Heart right ventricle (tissue), 16 donors: ENCODE results near the gene PHGDH. TPM values are rescaled to one million over a fixed set of nuclear protein-coding genes. Genes with fewer than 3 reads are reported as not detected.

Source experiments
- ATAC-seq, 8 donors: fragments of 200-7000 bp; cut with Tn5 transposase; one replicate each; pipeline ENCODE4 v1.9.1; 2020; ENCODE audit warnings: mild to moderate bottlenecking in 8 of 8, moderate library complexity in 8 of 8, moderate number of reproducible peaks in 1 of 8
- DNase-seq, 2 donors: peaks; one replicate each; pipeline ENCODE4 v3.0.0-alpha.2; 2020
- H3K27ac ChIP-seq, 10 donors: fragments of 200-600 bp; sonication (generic) in 2 of 10; one replicate each; pipeline versions ENCODE4 v1.5.0 to v1.8.0; 2020 to 2022; ENCODE audit warnings: mild to moderate bottlenecking in 3 of 10
- H3K27me3 ChIP-seq, 7 donors: fragments of 200-600 bp; one replicate each; pipeline ENCODE4 v1.8.0; 2021 to 2022; ENCODE audit warnings: mild to moderate bottlenecking in 2 of 7
- H3K36me3 ChIP-seq, 9 donors: fragments of 200-600 bp; sonication (generic) in 1 of 9; one replicate each; pipeline versions ENCODE4 v1.5.0 to v1.8.0; 2020 to 2022; ENCODE audit warnings: mild to moderate bottlenecking in 2 of 9
- H3K4me1 ChIP-seq, 9 donors: fragments of 200-600 bp; sonication (generic) in 1 of 9; one replicate each; pipeline versions ENCODE4 v1.5.0 to v1.8.0; 2020 to 2022; ENCODE audit warnings: mild to moderate bottlenecking in 4 of 9
- H3K4me3 ChIP-seq, 10 donors: fragments of 200-600 bp; sonication (generic) in 2 of 10; one replicate each; pipeline versions ENCODE4 v1.5.0 to v1.8.0; 2020 to 2022; ENCODE audit warnings: mild to moderate bottlenecking in 7 of 10, moderate library complexity in 2 of 10
- H3K9me3 ChIP-seq, 11 donors: fragments of 200-600 bp in 10 of 11; sonication (generic) in 2 of 11; one replicate each; pipeline versions ENCODE4 v1.5.0 to v1.8.0; 2013 to 2022; ENCODE audit warnings: mild to moderate bottlenecking in 2 of 11, control low read depth in 1 of 11, moderate library complexity in 1 of 11
- WGBS, 2 donors: extraction: QIAGEN DNeasy Blood & Tissue Kit; methylation state at CpG; one replicate each; pipeline ENCODE4 v1.1.7; 2013; ENCODE audit warnings: inconsistent platforms in 1 of 2; 5-methylcytosine and 5-hydroxymethylcytosine counted together
- intact Hi-C, 10 donors: fragments of 100-400 bp; cut with DNase I; formaldehyde crosslinking; loops; one replicate each; pipeline versions ENCODE4 v1.11.1 to v1.14.2; 2022
- polyA plus RNA-seq, 2 donors: library from polyadenylated mRNA; stranded (reverse); fragments of 200-250 nt; gene quantifications; one replicate each; pipeline ENCODE4 v1.2.3, GENCODE V29; 2013
- total RNA-seq, 10 donors: library from RNA; stranded (reverse); fragmentation: NEBNext Ultra II Directional in 3 of 10; extraction: Animal tissue kit (Norgen Biotek cat#: 25700) in 3 of 10; gene quantifications; one replicate each; pipeline versions ENCODE4 v1.2.1 to v1.2.4, GENCODE V29; 2021 to 2023
- TF ChIP-seq, protein P1 (sequence below), 9 donors: fragments of 200-600 bp; sonication (generic) in 2 of 9; IDR thresholded peaks; one replicate each; pipeline versions ENCODE4 v1.5.0 to v1.8.0; 2021 to 2022; ENCODE audit warnings: antibody characterized with exemption in 9 of 9, mild to moderate bottlenecking in 5 of 9, moderate library complexity in 1 of 9
- donor health status: Arrhythmogenic right ventricular cardiomyopathy.
- donor health status: ischemic (EF 13 %, LVEDD 7.1; RV severe dilation, severe dysfunction).
- donor health status: healthy with polysubstance abuse.
- donor health status: DM: no; HTN: yes; CAD: no.
- donor health status: DM: no; HTN: no; CAD: no.
- donor health status: ischemic (EF 25% LVEDD 6.9; RV normal size, moderate dysfunction).
- donor health status: ischemic (EF 25% LVEDD 5.7; RV mildly dilated, moderate dysfunction).
- donor health status: healthy.
- donor health status: DM: yes; HTN: yes; CAD: no.
- donor health status: Ischemic cardiomyopathy.
- donor health status: ischemic (EF 35%, LVEDD 5.7; RV mildly dilated, moderate dysfunction).
- donor health status: nonischemic (EF 11% LVEDD 7.7; RV severe dilation, severe dysfunction).
- donor health status: DM: yes; HTN: yes; CAD: no.
- donor health status: PGD.
- donor health status: ischemic (EF 29% LVEDD 5.4; RV normal size, mild dysfunction).
- donor health status: nonischemic (EF 23%, LVEDD 6.1; RV moderate dilation, normal function).

The PHGDH gene
- total and polyA plus RNA-seq, 12 donors, result 3.8 to 23.4 (median 5.0) TPM

DNA sequence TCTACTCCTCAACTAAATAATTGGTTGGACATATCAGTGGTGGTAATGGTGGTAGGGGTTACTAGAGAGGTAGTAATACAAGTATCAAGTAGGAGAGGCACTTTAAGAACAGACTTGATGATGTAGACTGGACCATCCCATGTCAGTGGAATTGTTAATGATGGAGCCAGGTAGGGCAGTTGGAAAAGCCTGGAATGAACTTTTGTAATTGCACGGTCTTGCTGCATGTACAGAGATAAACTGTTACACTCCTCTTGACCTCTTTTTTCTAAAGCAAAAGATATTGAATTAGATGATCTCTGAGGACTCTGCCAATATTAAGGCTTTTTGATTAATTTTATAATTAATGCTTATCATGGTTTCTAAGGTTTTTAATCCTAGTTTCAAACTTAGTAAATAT is 51.2 kb downstream of the PHGDH start:
- Histone ChIP-seq H3K36me3 (no peaks in the 10 kb centered on the region), H3K27ac (no peak overlapping the region), H3K27me3 (no peaks in the 10 kb centered on the region), H3K4me3 (no peak overlapping the region), H3K9me3 (peaks cover 0 to 12% (median 0%) of the 10 kb centered on the region in 11 donors), H3K4me1 (peaks cover 0 to 11% (median 4%) of the 10 kb centered on the region in 9 donors)
- WGBS, 2 donors, result 63 to 70% methylated on average over 1 of the region's 1 CpG
- intact Hi-C loops, result no loop called here
- DNase-seq (no peak), ATAC-seq (no peak)
- TF ChIP-seq, protein P1, sequence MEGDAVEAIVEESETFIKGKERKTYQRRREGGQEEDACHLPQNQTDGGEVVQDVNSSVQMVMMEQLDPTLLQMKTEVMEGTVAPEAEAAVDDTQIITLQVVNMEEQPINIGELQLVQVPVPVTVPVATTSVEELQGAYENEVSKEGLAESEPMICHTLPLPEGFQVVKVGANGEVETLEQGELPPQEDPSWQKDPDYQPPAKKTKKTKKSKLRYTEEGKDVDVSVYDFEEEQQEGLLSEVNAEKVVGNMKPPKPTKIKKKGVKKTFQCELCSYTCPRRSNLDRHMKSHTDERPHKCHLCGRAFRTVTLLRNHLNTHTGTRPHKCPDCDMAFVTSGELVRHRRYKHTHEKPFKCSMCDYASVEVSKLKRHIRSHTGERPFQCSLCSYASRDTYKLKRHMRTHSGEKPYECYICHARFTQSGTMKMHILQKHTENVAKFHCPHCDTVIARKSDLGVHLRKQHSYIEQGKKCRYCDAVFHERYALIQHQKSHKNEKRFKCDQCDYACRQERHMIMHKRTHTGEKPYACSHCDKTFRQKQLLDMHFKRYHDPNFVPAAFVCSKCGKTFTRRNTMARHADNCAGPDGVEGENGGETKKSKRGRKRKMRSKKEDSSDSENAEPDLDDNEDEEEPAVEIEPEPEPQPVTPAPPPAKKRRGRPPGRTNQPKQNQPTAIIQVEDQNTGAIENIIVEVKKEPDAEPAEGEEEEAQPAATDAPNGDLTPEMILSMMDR (IDR thresholded peaks at IDR 0.05), result no peak

DNA sequence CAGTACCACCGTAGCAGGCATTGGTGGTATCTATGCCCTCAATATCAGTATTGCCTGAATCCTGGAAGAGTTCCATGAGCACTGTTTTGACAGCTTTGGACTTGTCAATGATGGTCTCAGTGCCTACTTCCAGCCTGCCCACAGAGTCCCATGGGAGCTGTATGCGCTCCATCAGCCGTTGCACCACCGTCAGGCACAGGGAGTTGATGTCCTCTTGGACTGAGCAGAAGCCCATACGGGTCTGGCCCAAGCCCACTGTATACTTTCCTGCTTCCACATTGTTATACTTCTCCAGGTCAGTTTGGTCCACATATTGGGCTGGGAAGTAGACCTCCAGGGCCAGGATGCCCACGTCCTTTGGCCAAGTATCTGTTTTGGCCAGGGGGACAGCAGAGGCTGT is 52.5 kb downstream of the PHGDH start:
- Histone ChIP-seq H3K36me3 (no peaks in the 10 kb centered on the region), H3K27ac (no peak overlapping the region), H3K4me1 (peaks cover 0 to 17% (median 7%) of the 10 kb centered on the region in 9 donors), H3K9me3 (peaks cover 0 to 12% (median 0%) of the 10 kb centered on the region in 11 donors), H3K27me3 (no peaks in the 10 kb centered on the region), H3K4me3 (no peak overlapping the region)
- WGBS, 2 donors, result 72 to 76% methylated on average over 6 of the region's 6 CpGs
- intact Hi-C loops, result no loop called here
- DNase-seq, result no peak
- no peak for ATAC-seq
- TF ChIP-seq, protein P1 (IDR thresholded peaks at IDR 0.05), result no peak

DNA sequence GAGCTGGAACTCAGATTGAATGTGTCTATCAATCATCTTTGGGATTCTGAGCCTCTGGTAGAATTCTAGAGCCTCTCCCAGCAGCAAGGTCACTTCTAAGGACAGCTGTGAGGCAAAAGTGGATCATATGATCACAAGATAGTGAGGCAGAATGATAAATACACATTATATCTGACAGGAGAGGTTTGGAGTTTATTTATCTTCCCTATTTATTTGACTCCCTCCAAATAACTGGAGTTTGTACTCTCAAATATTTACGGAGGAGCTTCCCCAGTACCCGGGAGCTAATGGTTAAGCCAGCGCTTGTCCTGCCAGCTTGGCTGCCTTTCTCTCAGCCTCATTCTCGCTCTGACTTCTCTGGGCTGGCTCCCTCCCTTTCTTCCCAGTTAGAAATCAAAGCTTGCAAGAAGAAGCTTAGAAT is 54.6 kb downstream of the PHGDH start:
- intact Hi-C loops, result no loop called here

DNA sequence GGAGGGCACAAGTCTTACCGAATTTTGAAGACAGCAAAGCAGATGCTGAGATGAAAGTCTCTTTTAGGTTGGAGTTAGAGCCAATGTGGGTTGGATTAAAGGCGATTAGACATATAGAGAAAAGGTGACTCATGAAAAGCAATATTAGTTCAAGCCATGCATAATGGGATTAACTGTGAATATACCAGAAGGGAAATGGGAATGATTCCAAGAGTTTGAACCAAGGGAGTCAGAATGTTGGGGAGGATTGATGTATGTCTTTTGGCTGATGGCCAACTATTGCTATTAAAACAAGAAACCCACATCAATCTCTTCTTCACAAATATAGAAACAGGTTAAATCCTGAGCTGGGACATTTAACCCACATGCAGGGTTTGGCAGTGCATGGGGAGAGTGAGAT is 55.8 kb downstream of the PHGDH start:
- intact Hi-C loops, result no loop called here
- TF ChIP-seq, protein P1 (IDR thresholded peaks at IDR 0.05), result no peak
- Histone ChIP-seq H3K27ac (no peak overlapping the region), H3K4me1 (peaks cover 0 to 17% (median 10%) of the 10 kb centered on the region in 9 donors), H3K4me3 (peak overlapping the region in 2 of 10 donors; percentile 6 to 12), H3K36me3 (no peaks in the 10 kb centered on the region), H3K9me3 (peaks cover 0 to 12% (median 0%) of the 10 kb centered on the region in 11 donors), H3K27me3 (no peaks in the 10 kb centered on the region)
- 77 to 82% methylated on average over 2 of the region's 2 CpGs for WGBS, 2 donors
- DNase-seq (no peak), ATAC-seq (no peak)

More for the DNA sequence above, 54.6 kb downstream of the PHGDH start:
- ATAC-seq (peak in 6 of 8 donors; percentile 41 to 82 (median 70)), DNase-seq (no peak)
- Histone ChIP-seq H3K27ac (peak overlapping the region in 9 of 10 donors; percentile 20 to 78 (median 50)), H3K36me3 (no peaks in the 10 kb centered on the region), H3K4me3 (peak overlapping the region in 2 of 10 donors; percentile 2 to 20), H3K4me1 (peaks cover 0 to 17% (median 10%) of the 10 kb centered on the region in 9 donors), H3K27me3 (no peaks in the 10 kb centered on the region), H3K9me3 (peaks cover 0 to 12% (median 0%) of the 10 kb centered on the region in 11 donors)
- TF ChIP-seq, protein P1 (IDR thresholded peaks at IDR 0.05), result no peak
- WGBS, 2 donors, result 36 to 44% methylated on average over 4 of the region's 4 CpGs
